Peyer's patch (tissue), 4 donors: ENCODE data around the gene DUSP11.

Experiments used
- CTCF ChIP-seq, 6 experiments: fragments of 450-650 bp in 4 of 6; fragments of 200-600 bp in 2 of 6; sonication (generic) in 1 of 6; IDR thresholded peaks; one replicate each; pipeline ENCODE4 v1.5.1; 2017 to 2019; ENCODE audit warnings: antibody characterized with exemption in 6 of 6, mild to moderate bottlenecking in 3 of 6, moderate library complexity in 1 of 6
- POLR2A ChIP-seq, 2 donors: fragments of 450-650 bp; IDR thresholded peaks; one replicate each; pipeline ENCODE4 v1.5.1; 2017; ENCODE audit warnings: antibody characterized with exemption in 2 of 2, mild to moderate bottlenecking in 2 of 2, moderate library complexity in 2 of 2

DNA sequence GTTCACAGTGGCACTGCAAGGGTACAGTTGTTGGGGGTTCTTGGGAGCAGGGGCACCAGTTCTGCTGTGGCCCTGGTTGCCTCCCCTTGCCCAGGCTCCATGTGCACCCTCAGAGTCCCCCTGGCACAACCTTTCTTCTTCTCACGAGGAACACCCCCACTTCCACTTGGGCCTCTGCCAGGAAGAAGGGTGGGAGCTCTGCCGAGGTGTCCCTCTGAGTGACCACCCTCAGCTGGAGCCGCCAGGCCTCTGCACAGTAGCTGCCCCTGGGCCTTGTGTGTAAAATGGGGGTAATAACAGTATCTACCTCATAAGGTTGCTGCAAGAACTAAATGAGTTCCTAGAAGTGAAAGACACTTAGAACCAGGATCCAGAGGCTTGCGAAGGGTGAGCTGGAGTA lies 51.2 kb downstream of the DUSP11 start:
- TF ChIP-seq CTCF (IDR thresholded peaks at IDR 0.05) (no peak), POLR2A (IDR thresholded peaks at IDR 0.05) (no peak)
